H1 (cell line): ENCODE measurements around the gene PACSIN2. TPM values are rescaled to one million over a fixed set of nuclear protein-coding genes. Genes with fewer than 3 reads are reported as not detected.
A peak's percentile ranks its signal among the peaks of the same experiment; 100 is the strongest.

Source experiments
- CTCF ChIA-PET: fragments of 300-600 bp; sonication (Branson Sonifier 250); formaldehyde crosslinking; loops from one replicate; lab custom pipeline; 2021; ENCODE audit not compliant: partially characterized antibody; lab: Charles Lee
- POLR2A ChIA-PET: fragments of 300-600 bp; sonication (Branson Sonifier 250); formaldehyde crosslinking; loops from one replicate; lab custom pipeline; 2021; ENCODE audit warnings: inconsistent platforms; ENCODE audit not compliant: partially characterized antibody; lab: Charles Lee
- DNase-seq, 2 experiments: peaks; one replicate each; pipeline versions ENCODE4 v3.0.0 to v3.0.0-alpha.2; 2010 to 2022; ENCODE audit warnings: low spot score in 2 of 2, low read depth in 1 of 2, mixed read lengths in 1 of 2
- FAIRE-seq: peaks from 2 replicates; lab custom pipeline; 2011; peaks lifted over from hg19 to GRCh38; lab: Jason Lieb, UNC
- H2AFZ ChIP-seq: 2 replicates; pipeline ENCODE4 v1.8.1; 2012; ENCODE audit warnings: low read length, inconsistent platforms
- H2AK5ac ChIP-seq: 2 replicates; pipeline ENCODE4 v1.6.1; 2013; ENCODE audit warnings: low read depth, low read length
- H2BK120ac ChIP-seq: replicated peaks from 2 replicates; pipeline ENCODE3; 2013; ENCODE audit warnings: low read depth, low read length, inconsistent platforms
- H2BK12ac ChIP-seq: 2 replicates; pipeline ENCODE4 v1.6.1; 2013; ENCODE audit warnings: low read depth, low read length
- H2BK15ac ChIP-seq: 2 replicates; pipeline ENCODE4 v1.6.1; 2013; ENCODE audit warnings: low read length
- H2BK20ac ChIP-seq: 2 replicates; pipeline ENCODE4 v1.6.1; 2013; ENCODE audit warnings: low read length
- H2BK5ac ChIP-seq: 2 replicates; pipeline ENCODE4 v1.6.1; 2013; ENCODE audit warnings: low read depth, low read length
- H3K14ac ChIP-seq: 2 replicates; pipeline ENCODE4 v1.6.1; 2013; ENCODE audit warnings: inconsistent platforms; ENCODE audit not compliant: insufficient read length
- H3K18ac ChIP-seq: 2 replicates; pipeline ENCODE4 v1.6.1; 2013; ENCODE audit warnings: low read length; ENCODE audit errors: extremely low read depth
- H3K23ac ChIP-seq: 2 replicates; pipeline ENCODE4 v1.6.1; 2013; ENCODE audit warnings: inconsistent platforms; ENCODE audit not compliant: insufficient read length
- H3K23me2 ChIP-seq: 2 replicates; pipeline ENCODE4 v1.6.1; 2013; ENCODE audit warnings: low read depth, low read length
- H3K27ac ChIP-seq: 2 replicates; pipeline ENCODE4 v1.6.1; 2011; ENCODE audit warnings: low read depth, low read length, inconsistent platforms
- H3K27me3 ChIP-seq, 4 experiments: replicated peaks in 1 of 4; 1 replicate in 1 of 4; 2 replicates in 3 of 4; pipeline versions ENCODE4 v1.6.1 to v1.8.1; 2011 to 2013; ENCODE audit warnings: low read length in 3 of 4, mild to moderate bottlenecking in 3 of 4, inconsistent platforms in 2 of 4, mixed read lengths in 2 of 4, moderate library complexity in 1 of 4; ENCODE audit not compliant: control insufficient read depth in 3 of 4, insufficient read depth in 3 of 4; ENCODE audit errors: extremely low read depth in 1 of 4
- H3K36me3 ChIP-seq, 4 experiments: 2 replicates each; pipeline versions ENCODE4 v1.6.1 to v1.8.1; 2011 to 2013; ENCODE audit warnings: mild to moderate bottlenecking in 4 of 4, low read length in 3 of 4, moderate library complexity in 2 of 4, control low read depth in 1 of 4, inconsistent platforms in 1 of 4; ENCODE audit not compliant: insufficient read depth in 4 of 4, control insufficient read depth in 2 of 4
- H3K4ac ChIP-seq: replicated peaks from 2 replicates; pipeline ENCODE3; 2013; ENCODE audit warnings: low read length, low read depth, mixed read lengths, inconsistent platforms; ENCODE audit not compliant: insufficient read length
- H3K4me1 ChIP-seq, 4 experiments: replicated peaks in 1 of 4; 1 replicate in 1 of 4; 2 replicates in 3 of 4; pipeline versions ENCODE4 v1.6.1 to v1.8.1; 2011 to 2013; ENCODE audit warnings: low read length in 3 of 4, inconsistent platforms in 2 of 4, mixed read lengths in 1 of 4; ENCODE audit not compliant: insufficient read depth in 4 of 4, control insufficient read depth in 3 of 4
- H3K4me2 ChIP-seq, 2 experiments: 2 replicates each; pipeline versions ENCODE4 v1.6.1 to v1.8.1; 2011 to 2013; ENCODE audit warnings: low read depth in 2 of 2, low read length in 2 of 2, control low read depth in 1 of 2, inconsistent platforms in 1 of 2, mild to moderate bottlenecking in 1 of 2; ENCODE audit not compliant: insufficient read depth in 1 of 2
- H3K4me3 ChIP-seq, 4 experiments: fragments of 200-600, 300-600 bp in 1 of 4; sonication (generic), shearing (Covaris generic), sonication (Bioruptor Twin) in 1 of 4; 2 replicates each; pipeline versions ENCODE4 v1.5.1 to v1.8.1; 2011 to 2016; ENCODE audit warnings: low read length in 4 of 4, low read depth in 3 of 4, control low read depth in 2 of 4, inconsistent platforms in 2 of 4, mild to moderate bottlenecking in 2 of 4, mixed read lengths in 1 of 4, moderate library complexity in 1 of 4; ENCODE audit not compliant: insufficient read depth in 2 of 4; ENCODE audit errors: extremely low read depth in 1 of 4
- H3K56ac ChIP-seq: replicated peaks from 2 replicates; pipeline ENCODE3; 2013; ENCODE audit warnings: low read depth, mild to moderate bottlenecking, mixed read lengths, low read length, inconsistent platforms; ENCODE audit not compliant: insufficient read length
- H3K79me1 ChIP-seq: 2 replicates; pipeline ENCODE4 v1.6.1; 2013; ENCODE audit warnings: low read depth, low read length, control low read depth
- H3K79me2 ChIP-seq, 2 experiments: 2 replicates each; pipeline versions ENCODE4 v1.6.1 to v1.8.1; 2012 to 2013; ENCODE audit warnings: low read length in 2 of 2, mild to moderate bottlenecking in 2 of 2, inconsistent platforms in 1 of 2; ENCODE audit not compliant: insufficient read depth in 2 of 2, control insufficient read depth in 1 of 2
- H3K9ac ChIP-seq, 4 experiments: replicated peaks in 1 of 4; 1 replicate in 1 of 4; 2 replicates in 3 of 4; pipeline versions ENCODE4 v1.6.1 to v1.8.1; 2011 to 2013; ENCODE audit warnings: low read depth in 3 of 4, low read length in 3 of 4, control low read depth in 2 of 4, mild to moderate bottlenecking in 2 of 4, moderate library complexity in 2 of 4, inconsistent platforms in 1 of 4; ENCODE audit errors: extremely low read depth in 1 of 4
- H3K9me3 ChIP-seq, 2 experiments: 2 replicates each; pipeline versions ENCODE4 v1.6.1 to v1.8.1; 2012 to 2013; ENCODE audit warnings: mild to moderate bottlenecking in 2 of 2, moderate library complexity in 2 of 2, control low read depth in 1 of 2, inconsistent platforms in 1 of 2, low read depth in 1 of 2, low read length in 1 of 2, mixed read lengths in 1 of 2; ENCODE audit not compliant: insufficient read depth in 2 of 2
- H4K20me1 ChIP-seq, 2 experiments: replicated peaks in 1 of 2; 2 replicates each; pipeline versions ENCODE3 to v1.8.1; 2011 to 2013; ENCODE audit warnings: inconsistent platforms in 2 of 2, low read length in 2 of 2, mild to moderate bottlenecking in 1 of 2; ENCODE audit not compliant: insufficient read depth in 2 of 2, control insufficient read depth in 1 of 2
- H4K5ac ChIP-seq: 2 replicates; pipeline ENCODE4 v1.6.1; 2013; ENCODE audit warnings: low read length, low read depth, mixed read lengths, inconsistent platforms; ENCODE audit not compliant: insufficient read length
- H4K8ac ChIP-seq: 2 replicates; pipeline ENCODE4 v1.8.0; 2013; ENCODE audit warnings: mild to moderate bottlenecking, moderate library complexity, low read length, inconsistent platforms; ENCODE audit not compliant: insufficient read depth; ENCODE audit errors: extremely low read depth
- H4K91ac ChIP-seq: replicated peaks from 2 replicates; pipeline ENCODE3; 2013; ENCODE audit warnings: low read length, mixed read lengths, inconsistent platforms; ENCODE audit not compliant: insufficient read length
- PHF8 ChIP-seq: fragments of 200-600 bp; sonication (generic); conservative IDR thresholded peaks from 2 replicates; pipeline ENCODE4 v1.7.1; 2012; ENCODE audit warnings: low read depth, mild to moderate bottlenecking, inconsistent platforms, low read length, moderate library complexity
- WGBS, 2 experiments: shearing (Covaris generic) in 1 of 2; methylation state at CpG; one replicate each; pipeline versions ENCODE4 v1.1.6 to v1.1.7; 2013 to 2015; ENCODE audit warnings: low lambda C conversion rate in 2 of 2, mixed read lengths in 2 of 2, inconsistent platforms in 1 of 2, low coverage in 1 of 2, missing lambda C conversion rate in 1 of 2; ENCODE audit not compliant: insufficient replicate concordance in 2 of 2, insufficient coverage in 1 of 2, insufficient read length in 1 of 2; ENCODE audit errors: extremely low coverage in 1 of 2, missing lambda C conversion rate in 1 of 2; 5-methylcytosine and 5-hydroxymethylcytosine counted together
- polyA plus RNA-seq, 7 experiments: library from polyadenylated mRNA; depleted of rRNA in 3 of 7; stranded (reverse) in 5 of 7; unstranded in 2 of 7; fragments of >200 nt in 5 of 7; fragments of 200-250 nt in 2 of 7; gene quantifications; 1 replicate in 5 of 7; 2 replicates in 1 of 7; 4 replicates in 1 of 7; pipeline versions ENCODE4 v1.2.1 to v1.2.3, GENCODE V29; 2011 to 2013; ENCODE audit warnings: missing spikeins in 2 of 7, mixed read lengths in 2 of 7
- total RNA-seq: library from RNA; stranded (reverse); fragmentation: NEBNext Ultra II Directional; extraction: Animal tissue kit (Norgen Biotek cat#: 25700); gene quantifications from 2 replicates; pipeline ENCODE4 v1.2.1, GENCODE V29; 2021

PACSIN2 gene
- total and polyA plus RNA-seq, 2 of the 8 experiments (the other 6 are each of a cell fraction or from before 2014, with no cell fraction given), result 44.8 to 64.2 TPM

DNA sequence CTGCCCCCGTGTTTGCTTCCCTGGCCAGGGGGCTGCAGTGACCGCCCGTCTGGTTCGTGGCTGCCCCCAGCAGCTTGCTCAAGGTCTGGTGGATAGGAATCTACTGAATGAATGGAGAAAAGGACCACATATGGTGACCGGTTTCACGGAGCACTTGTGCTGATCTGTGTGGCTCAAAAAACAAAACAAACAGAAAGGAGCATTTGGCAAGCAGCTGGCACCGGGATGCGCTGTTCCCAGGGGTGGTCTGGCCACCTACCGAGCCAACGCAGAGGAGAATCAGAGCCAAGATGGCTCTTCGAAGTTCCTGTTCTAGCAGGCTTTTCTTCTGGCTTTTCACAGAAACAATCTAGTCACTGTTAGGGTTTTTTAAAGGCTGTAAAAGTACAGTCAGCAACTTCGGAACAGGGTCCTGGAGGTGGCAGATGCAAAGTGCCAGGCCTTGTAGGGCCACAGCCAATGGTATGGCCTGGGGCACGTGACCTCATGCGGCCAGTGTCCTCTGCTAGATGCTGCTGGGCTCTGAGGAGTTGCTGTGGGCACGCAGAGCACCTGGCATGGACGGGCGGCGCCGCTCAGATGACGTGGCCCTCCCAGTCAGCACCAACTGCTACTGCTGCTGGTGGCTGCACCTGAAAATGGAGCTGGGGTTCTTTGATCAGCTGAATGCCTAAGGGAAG lies 27.3 kb upstream of the PACSIN2 start:
- no peak overlapping the region for H3K27ac ChIP-seq
- H3K14ac ChIP-seq, result no peak overlapping the region
- POLR2A ChIA-PET, result interaction anchor here (0.9 to 2.2 kb wide), 3 partner anchors 9 to 404 kb away, joined by 3 to 11 read pairs (median 3); partner anchors contain the start of gene PACSIN2
- no peak for TF ChIP-seq PHF8

More for the DNA sequence above, 27.3 kb upstream of the PACSIN2 start:
- 91% methylated on average over 20 of the region's 20 CpGs; no CpG with 5 or more reads in 1 of the 2 experiments for WGBS, 2 experiments
- Histone ChIP-seq H2BK5ac (no peak overlapping the region), H4K20me1 (peaks cover 0 to 1% of the 10 kb centered on the region in 2 experiments), H3K23me2 (no peaks in the 10 kb centered on the region), H4K8ac (peak overlapping the region; percentile 12; the same call in 1 of the 2 replicates), H3K79me2 (no peaks in the 10 kb centered on the region), H2BK12ac (no peak overlapping the region), H3K4me1 (peaks cover 0 to 3% (median 0%) of the 10 kb centered on the region in 4 experiments; a peak in 2 of 7 replicates), H3K9ac (no peak overlapping the region), H2BK20ac (no peak overlapping the region), H3K79me1 (no peaks in the 10 kb centered on the region), H2BK15ac (no peak overlapping the region), H3K4ac (no peak overlapping the region), H2BK120ac (no peak overlapping the region), H2AFZ (no peak overlapping the region), H2AK5ac (no peak overlapping the region), H3K36me3 (no peaks in the 10 kb centered on the region), H3K9me3 (no peaks in the 10 kb centered on the region), H3K27me3 (no peaks in the 10 kb centered on the region), H3K23ac (no peak overlapping the region), H3K4me3 (no peak overlapping the region), H3K56ac (no peak overlapping the region), H4K91ac (peak overlapping the region; percentile 55), H4K5ac (no peak overlapping the region), H3K4me2 (no peak overlapping the region), H3K18ac (no peak overlapping the region)
- CTCF ChIA-PET, result interaction anchor here (0.9 to 1.6 kb wide), 3 partner anchors 11 to 76 kb away, joined by 3 read pairs; no protein-coding TSS in a partner anchor
- DNase-seq, result no peak
- no peak for FAIRE-seq
